GM12875 (cell line): ENCODE data around the gene THSD4.

ENCODE experiments used
- H3K4me3 ChIP-seq: one replicate; pipeline ENCODE4 v1.5.1; 2011; ENCODE audit warnings: low read depth, low read length, control low read depth
- TF ChIP-seq, protein P1 (sequence below): IDR thresholded peaks from 2 replicates; pipeline ENCODE4 v1.5.1; 2011; ENCODE audit warnings: low read depth, mild to moderate bottlenecking, control low read depth, inconsistent platforms, low read length, moderate library complexity, borderline replicate concordance; ENCODE audit not compliant: insufficient read depth

The THSD4 gene

GRCh38 chr15:71773206-71773859, 658.1 kb downstream of the THSD4 start:
- TF ChIP-seq, protein P1, sequence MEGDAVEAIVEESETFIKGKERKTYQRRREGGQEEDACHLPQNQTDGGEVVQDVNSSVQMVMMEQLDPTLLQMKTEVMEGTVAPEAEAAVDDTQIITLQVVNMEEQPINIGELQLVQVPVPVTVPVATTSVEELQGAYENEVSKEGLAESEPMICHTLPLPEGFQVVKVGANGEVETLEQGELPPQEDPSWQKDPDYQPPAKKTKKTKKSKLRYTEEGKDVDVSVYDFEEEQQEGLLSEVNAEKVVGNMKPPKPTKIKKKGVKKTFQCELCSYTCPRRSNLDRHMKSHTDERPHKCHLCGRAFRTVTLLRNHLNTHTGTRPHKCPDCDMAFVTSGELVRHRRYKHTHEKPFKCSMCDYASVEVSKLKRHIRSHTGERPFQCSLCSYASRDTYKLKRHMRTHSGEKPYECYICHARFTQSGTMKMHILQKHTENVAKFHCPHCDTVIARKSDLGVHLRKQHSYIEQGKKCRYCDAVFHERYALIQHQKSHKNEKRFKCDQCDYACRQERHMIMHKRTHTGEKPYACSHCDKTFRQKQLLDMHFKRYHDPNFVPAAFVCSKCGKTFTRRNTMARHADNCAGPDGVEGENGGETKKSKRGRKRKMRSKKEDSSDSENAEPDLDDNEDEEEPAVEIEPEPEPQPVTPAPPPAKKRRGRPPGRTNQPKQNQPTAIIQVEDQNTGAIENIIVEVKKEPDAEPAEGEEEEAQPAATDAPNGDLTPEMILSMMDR: no peak
- H3K4me3 ChIP-seq: no peak overlapping the region

DNA sequence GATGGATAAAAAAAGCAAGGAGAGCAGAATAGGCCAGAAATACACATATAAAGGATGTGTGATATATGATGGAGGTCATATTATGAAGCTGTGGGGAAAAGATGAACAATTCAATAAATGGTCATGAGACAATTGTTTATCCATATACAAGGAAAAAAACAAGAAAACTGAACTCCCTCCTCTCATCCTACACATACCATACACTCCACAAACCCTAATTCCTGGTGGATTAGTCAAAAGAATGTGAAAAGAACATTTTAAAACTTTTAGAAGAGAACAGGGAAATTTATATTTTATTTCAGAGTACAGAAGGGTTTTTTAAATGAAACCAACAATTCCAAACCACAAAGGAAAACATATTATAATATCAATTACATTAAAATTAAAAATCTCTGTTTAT, 660.6 kb downstream of the THSD4 start:
- no peak overlapping the region for H3K4me3 ChIP-seq
- TF ChIP-seq, protein P1: no peak

GRCh38 chr15:71776304-71776703, 661.0 kb downstream of the THSD4 start:
- H3K4me3 ChIP-seq: no peak overlapping the region
- TF ChIP-seq, protein P1: no peak

DNA sequence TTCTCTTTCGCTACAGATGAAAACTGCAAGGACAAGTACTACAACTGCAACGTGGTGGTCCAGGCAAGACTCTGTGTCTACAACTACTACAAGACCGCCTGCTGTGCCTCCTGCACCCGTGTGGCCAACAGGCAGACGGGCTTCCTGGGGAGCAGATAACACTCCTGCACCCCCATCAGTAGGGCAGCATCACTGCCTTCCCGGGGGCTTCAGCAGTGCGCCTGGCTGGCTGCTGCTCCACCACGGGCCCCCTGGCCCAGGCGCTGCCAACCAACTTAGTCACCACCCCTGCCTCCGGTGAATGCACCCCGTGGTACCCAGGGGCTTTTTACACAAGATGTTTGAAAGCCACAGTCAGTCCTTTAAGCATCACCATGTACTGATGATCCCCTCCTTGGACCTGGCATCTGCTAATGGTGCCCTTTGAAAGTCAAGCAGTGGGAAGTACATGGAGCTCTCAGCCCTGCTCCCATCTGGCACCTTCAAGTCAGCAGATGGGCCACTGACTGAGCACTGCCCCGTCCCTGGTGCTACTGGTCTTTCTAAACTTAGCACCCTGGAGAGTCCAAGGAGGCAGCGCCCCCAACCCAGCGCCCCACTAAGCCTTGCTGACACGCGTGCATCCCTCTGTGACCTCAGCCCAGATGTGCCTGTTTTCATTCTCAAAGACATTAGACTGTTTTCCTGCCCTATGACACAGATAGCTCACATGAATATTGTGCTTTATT, 662.1 kb downstream of the THSD4 start:
- TF ChIP-seq, protein P1: no peak
- no peak overlapping the region for H3K4me3 ChIP-seq

GRCh38 chr15:71779073-71779797, 664.0 kb downstream of the THSD4 start:
- TF ChIP-seq, protein P1: no peak
- H3K4me3 ChIP-seq: no peak overlapping the region

- no peak overlapping the region for H3K4me3 ChIP-seq
- TF ChIP-seq, protein P1: peak; percentile 77; the same call in 1 of the 2 replicates
These were observed 665.1 kb downstream of the THSD4 start for GRCh38 chr15:71780115-71780976.
